Keratinocyte (primary cell): Measurements from ENCODE around the gene TRIP4.

ENCODE experiments used
- EZH2 ChIP-seq: IDR thresholded peaks from one replicate; pipeline ENCODE4 v1.6.1; 2012; ENCODE audit warnings: inconsistent platforms, mild to moderate bottlenecking, low read length, moderate library complexity
- TF ChIP-seq, protein P1 (sequence below), 3 experiments: IDR thresholded peaks in 1 of 3; conservative IDR thresholded peaks in 1 of 3; optimal IDR thresholded peaks in 1 of 3; 2 replicates in 2 of 3; 3 replicates in 1 of 3; pipeline versions ENCODE3 to v1.5.1; 2011; ENCODE audit warnings: low read length in 3 of 3, mild to moderate bottlenecking in 3 of 3, moderate library complexity in 2 of 3, control low read depth in 1 of 3, inconsistent platforms in 1 of 3; ENCODE audit not compliant: insufficient read depth in 2 of 3; ENCODE audit errors: extremely low read depth in 1 of 3

DNA sequence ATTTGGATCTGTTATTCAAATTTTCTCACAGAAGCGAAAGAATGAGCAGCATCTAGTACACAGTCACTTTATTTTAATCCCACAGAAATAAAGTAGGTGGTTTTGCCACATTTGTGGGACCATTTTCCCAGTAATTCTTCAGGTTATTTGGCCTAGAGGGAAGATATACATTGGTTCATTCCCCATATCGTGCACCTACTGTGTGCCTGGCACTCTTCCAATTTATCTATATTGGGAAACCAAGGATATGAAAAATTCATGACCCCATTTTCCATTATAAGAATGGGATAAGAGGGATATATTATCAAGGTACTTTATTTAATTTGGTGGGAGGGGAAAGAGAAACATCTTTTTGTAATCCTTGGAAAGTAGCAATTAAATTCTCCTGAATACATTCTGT lies 35.1 kb downstream of the TRIP4 start:
- TF ChIP-seq, protein P1, sequence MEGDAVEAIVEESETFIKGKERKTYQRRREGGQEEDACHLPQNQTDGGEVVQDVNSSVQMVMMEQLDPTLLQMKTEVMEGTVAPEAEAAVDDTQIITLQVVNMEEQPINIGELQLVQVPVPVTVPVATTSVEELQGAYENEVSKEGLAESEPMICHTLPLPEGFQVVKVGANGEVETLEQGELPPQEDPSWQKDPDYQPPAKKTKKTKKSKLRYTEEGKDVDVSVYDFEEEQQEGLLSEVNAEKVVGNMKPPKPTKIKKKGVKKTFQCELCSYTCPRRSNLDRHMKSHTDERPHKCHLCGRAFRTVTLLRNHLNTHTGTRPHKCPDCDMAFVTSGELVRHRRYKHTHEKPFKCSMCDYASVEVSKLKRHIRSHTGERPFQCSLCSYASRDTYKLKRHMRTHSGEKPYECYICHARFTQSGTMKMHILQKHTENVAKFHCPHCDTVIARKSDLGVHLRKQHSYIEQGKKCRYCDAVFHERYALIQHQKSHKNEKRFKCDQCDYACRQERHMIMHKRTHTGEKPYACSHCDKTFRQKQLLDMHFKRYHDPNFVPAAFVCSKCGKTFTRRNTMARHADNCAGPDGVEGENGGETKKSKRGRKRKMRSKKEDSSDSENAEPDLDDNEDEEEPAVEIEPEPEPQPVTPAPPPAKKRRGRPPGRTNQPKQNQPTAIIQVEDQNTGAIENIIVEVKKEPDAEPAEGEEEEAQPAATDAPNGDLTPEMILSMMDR (optimal IDR thresholded peaks at IDR 0.05 in 1 of 3, IDR thresholded peaks at IDR 0.05 in 1 of 3, conservative IDR thresholded peaks at IDR 0.05 in 1 of 3; ENCODE audit: extremely low read depth in 1 of 3, insufficient read depth in 2 of 3, low read length in 3 of 3), result no peak
- TF ChIP-seq EZH2, result no peak
